ENCODE measurements around the gene MLLT3. TPM values are rescaled to one million over a fixed set of nuclear protein-coding genes. Genes with fewer than 3 reads are reported as not detected.

Gene MLLT3
- total and polyA plus RNA-seq, 2 donors (not counting 3 experiments of a cell fraction or from before 2014, with no cell fraction given): 6.1 to 10.0 TPM

- Histone ChIP-seq H3K36me3 (ENCODE audit: control insufficient read depth in 2 of 2, extremely low read depth in 1 of 2, insufficient read depth in 2 of 2, low read length in 2 of 2) (no peaks in the 10 kb centered on the region), H3K27ac (ENCODE audit: insufficient read depth, low read depth, low read length) (no peak overlapping the region), H3K9me3 (replicated peaks; ENCODE audit: control insufficient read depth, insufficient read depth, low read length) (no peaks in the 10 kb centered on the region), H3K9ac (replicated peaks; ENCODE audit: extremely low read depth, insufficient read depth, low read length) (no peak overlapping the region), H3K4me1 (ENCODE audit: control insufficient read depth, extremely low read depth, insufficient read depth, low read length) (no peaks in the 10 kb centered on the region), H3K27me3 (ENCODE audit: control insufficient read depth in 2 of 2, insufficient read depth in 2 of 2, low read length in 2 of 2) (no peaks in the 10 kb centered on the region), H4K20me1 (replicated peaks; ENCODE audit: control insufficient read depth, extremely low read depth, insufficient read depth, low read length) (no peaks in the 10 kb centered on the region), H2AFZ (ENCODE audit: low read depth, low read length) (no peak overlapping the region), H3K9me1 (replicated peaks; ENCODE audit: control insufficient read depth, extremely low read depth, insufficient read depth, low read length) (no peaks in the 10 kb centered on the region), H3K4me3 (replicated peaks in 1 of 3; ENCODE audit: insufficient read depth in 1 of 3, low read depth in 1 of 3, low read length in 3 of 3) (no peak overlapping the region), H3K4me2 (ENCODE audit: insufficient read depth, low read length) (no peak overlapping the region), H3K79me2 (ENCODE audit: control insufficient read depth, insufficient read depth, low read length) (no peaks in the 10 kb centered on the region)
- BruUV-seq (replicated peaks): no TSS peak
- DNase-seq (ENCODE audit: low read depth, low spot score) (no peak), FAIRE-seq (no peak)
- dilution Hi-C loops (cut with MboI; ENCODE audit: extremely low pct_ligation_motif_present, low sequenced_read_pairs) (no loop called here), intact Hi-C loops (cut with micrococcal nuclease) (no loop called here)
- no peak for TF ChIP-seq MAX (IDR thresholded peaks at IDR 0.05; ENCODE audit: insufficient read depth, insufficient read length)
- TF ChIP-seq FOS (IDR thresholded peaks at IDR 0.05; ENCODE audit: borderline replicate concordance, insufficient read depth, low read length): no peak
- TF ChIP-seq GATA2 (IDR thresholded peaks at IDR 0.05; ENCODE audit: insufficient read depth, insufficient read length, low read depth, low read length): no peak
- TF ChIP-seq CTCF (IDR thresholded peaks at IDR 0.05; ENCODE audit: extremely low read depth in 1 of 2, insufficient read depth in 1 of 2, low read depth in 1 of 2, low read length in 2 of 2): no peak
- no peak for TF ChIP-seq MYC (IDR thresholded peaks at IDR 0.05; ENCODE audit: low read depth, low read length)
- TF ChIP-seq POLR2A (IDR thresholded peaks at IDR 0.05; ENCODE audit: low read depth, low read length): no peak
- TF ChIP-seq JUN (IDR thresholded peaks at IDR 0.05; ENCODE audit: borderline replicate concordance, insufficient read depth, insufficient read length, low read depth): no peak
- TF ChIP-seq POLR2AphosphoS5 (IDR thresholded peaks at IDR 0.05; ENCODE audit: insufficient read depth, low read depth, low read length): no peak
- TF ChIP-seq EZH2 (IDR thresholded peaks at IDR 0.05; ENCODE audit: borderline replicate concordance, low read depth, low read length, severe bottlenecking): no peak
- ChIA-PET POLR2A (no interaction called here), CTCF (interaction anchor here (1.0 to 2.4 kb wide), 3 partner anchors 7 to 508 kb away, joined by 3 to 14 read pairs (median 6); no protein-coding TSS in a partner anchor)
Measured at GRCh38 chr9:20603524-20604268, 18.6 kb downstream of the MLLT3 start.

All from endothelial cell of umbilical vein (primary cell).